GM19463 (cell line): Measurements from ENCODE around the gene EIF4A2.
A peak's percentile ranks its signal among the peaks of the same experiment; 100 is the strongest.

Experiments used
- ATAC-seq: cut with Tn5 transposase; IDR thresholded peaks from one replicate; pipeline ENCODE4 v1.9.1; 2021; ENCODE audit warnings: mild to moderate bottlenecking, moderate library complexity; ENCODE audit not compliant: unreplicated experiment

Gene EIF4A2

GRCh38 chr3:186783058-186783730, at the start of gene EIF4A2:
Gene EIF4A2, plus strand, starts transcription at chr3:186783577. Its CDS starts 34 bp downstream, at chr3:186783611.
- peak; percentile 63 for ATAC-seq

- ATAC-seq: no peak
Measured at GRCh38 chr3:186742618-186743380, 40.6 kb upstream of the EIF4A2 start.

- ATAC-seq: no peak
Measured at GRCh38 chr3:186743666-186744065, 39.7 kb upstream of the EIF4A2 start.

GRCh38 chr3:186746008-186746407, 37.4 kb upstream of the EIF4A2 start:
- no peak for ATAC-seq

GRCh38 chr3:186750316-186750715, 33.1 kb upstream of the EIF4A2 start:
- no peak for ATAC-seq

- no peak for ATAC-seq
Measured at GRCh38 chr3:186751480-186751879, 31.9 kb upstream of the EIF4A2 start.

GRCh38 chr3:186754006-186754405, 29.4 kb upstream of the EIF4A2 start:
- ATAC-seq: no peak

GRCh38 chr3:186754871-186755270, 28.5 kb upstream of the EIF4A2 start:
- no peak for ATAC-seq

- no peak for ATAC-seq
Measured at GRCh38 chr3:186757214-186757613, 26.2 kb upstream of the EIF4A2 start.

GRCh38 chr3:186757686-186758220, 25.6 kb upstream of the EIF4A2 start:
- no peak for ATAC-seq

GRCh38 chr3:186759231-186759930, 24.0 kb upstream of the EIF4A2 start:
- ATAC-seq: no peak

GRCh38 chr3:186760141-186760833, 23.1 kb upstream of the EIF4A2 start:
- no peak for ATAC-seq

- no peak for ATAC-seq
Measured at GRCh38 chr3:186760897-186761447, 22.4 kb upstream of the EIF4A2 start.

GRCh38 chr3:186772281-186772694, 11.1 kb upstream of the EIF4A2 start:
- ATAC-seq: peak; percentile 22

- peak; percentile 93 for ATAC-seq
Measured at GRCh38 chr3:186772701-186773417, 10.5 kb upstream of the EIF4A2 start.

GRCh38 chr3:186775999-186776398, 7.4 kb upstream of the EIF4A2 start:
- ATAC-seq: no peak

GRCh38 chr3:186779204-186779603, 4.2 kb upstream of the EIF4A2 start:
- ATAC-seq: no peak

- peak; percentile 5 for ATAC-seq
Measured at GRCh38 chr3:186782542-186783057, 777 bp upstream of the EIF4A2 start.

GRCh38 chr3:186783731-186784515, 546 bp downstream of the EIF4A2 start:
- peak; percentile 74 for ATAC-seq
